GM19372 (cell line): Measurements from ENCODE around the gene TENM3.
"Not testable (repeated sequence)": the region's sequence is repeated elsewhere in the genome, so short reads cannot be mapped to it uniquely, and the experiment has no call there.

ENCODE experiments used
- ATAC-seq: cut with Tn5 transposase; IDR thresholded peaks from one replicate; pipeline ENCODE4 v1.9.1; 2021; ENCODE audit warnings: mild to moderate bottlenecking, low read depth, moderate library complexity; ENCODE audit not compliant: unreplicated experiment

Gene TENM3

DNA sequence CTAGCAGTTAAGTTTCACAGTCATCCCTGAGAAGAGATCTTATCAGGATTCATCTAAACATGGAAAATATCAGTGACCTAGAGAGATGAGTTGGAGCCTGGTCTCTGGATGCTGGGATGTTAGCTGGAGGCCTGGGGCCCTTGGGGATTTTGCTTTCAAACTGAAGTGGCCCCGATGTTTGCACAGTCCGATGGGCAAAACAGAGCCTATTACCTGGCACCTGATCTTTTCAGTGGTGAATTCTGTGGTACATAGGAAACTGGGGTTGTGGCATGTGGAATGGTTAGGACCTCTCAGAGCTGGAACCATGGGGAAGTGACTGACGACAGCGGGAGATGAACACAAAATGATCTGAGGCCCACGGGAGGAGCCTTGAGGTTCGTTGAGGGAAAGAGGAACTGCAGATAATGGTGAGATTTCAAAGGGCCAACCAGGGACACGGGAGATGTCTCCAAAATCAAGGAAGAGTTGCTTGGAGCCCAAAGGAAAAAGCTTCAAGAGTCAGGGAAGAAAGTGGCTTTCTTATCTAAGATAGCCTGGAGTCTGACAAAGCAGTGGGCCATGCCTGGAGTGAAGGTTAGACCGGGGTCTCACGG, 17.8 kb upstream of the TENM3 start:
- ATAC-seq: no peak

DNA sequence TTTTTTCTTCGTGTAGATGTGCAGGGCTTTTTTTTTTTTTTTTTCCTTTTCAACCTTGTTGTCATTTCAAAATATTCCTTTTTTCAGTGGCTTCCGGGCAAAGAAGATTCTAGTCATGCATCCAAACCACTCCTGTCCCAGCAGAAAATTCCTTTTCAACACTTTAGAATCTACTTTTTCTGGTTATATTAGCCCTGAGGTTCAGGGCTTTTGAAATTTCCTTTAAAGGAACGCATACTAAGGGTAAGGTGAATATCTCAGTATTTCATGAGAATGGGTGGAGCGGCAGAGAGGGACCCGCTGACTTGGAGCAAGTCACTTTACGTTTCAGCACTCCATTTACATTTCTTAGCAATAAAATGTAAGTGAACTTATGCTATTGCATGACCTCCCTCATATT, 15.6 kb upstream of the TENM3 start:
- ATAC-seq: no peak

DNA sequence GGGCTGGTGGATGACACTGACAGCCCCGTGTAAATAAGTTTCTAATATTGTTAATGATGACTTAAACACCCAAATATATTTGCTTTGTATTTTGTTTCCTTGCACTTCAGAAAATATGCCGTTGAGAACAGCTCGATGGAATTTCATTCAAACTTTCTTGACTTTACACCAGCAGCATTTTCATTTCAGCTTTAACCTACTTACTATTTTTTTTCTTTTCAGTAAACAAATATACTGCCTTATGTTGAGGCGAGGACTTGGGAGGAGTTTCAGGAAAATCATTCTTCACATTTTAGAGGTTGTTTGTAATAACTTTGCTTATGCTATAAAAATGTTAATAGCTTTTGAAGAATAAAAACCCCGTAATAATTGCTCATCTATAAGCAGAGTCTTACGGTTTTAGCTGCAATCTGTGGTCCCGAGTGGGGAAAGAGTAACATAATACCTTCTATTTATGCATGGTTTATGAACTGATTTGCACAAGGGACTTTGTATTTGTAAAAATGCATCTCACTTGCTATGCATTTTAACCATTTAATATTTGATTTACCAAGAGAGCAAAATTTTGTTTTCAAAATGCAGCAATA, 14.1 kb upstream of the TENM3 start:
- no peak for ATAC-seq

DNA sequence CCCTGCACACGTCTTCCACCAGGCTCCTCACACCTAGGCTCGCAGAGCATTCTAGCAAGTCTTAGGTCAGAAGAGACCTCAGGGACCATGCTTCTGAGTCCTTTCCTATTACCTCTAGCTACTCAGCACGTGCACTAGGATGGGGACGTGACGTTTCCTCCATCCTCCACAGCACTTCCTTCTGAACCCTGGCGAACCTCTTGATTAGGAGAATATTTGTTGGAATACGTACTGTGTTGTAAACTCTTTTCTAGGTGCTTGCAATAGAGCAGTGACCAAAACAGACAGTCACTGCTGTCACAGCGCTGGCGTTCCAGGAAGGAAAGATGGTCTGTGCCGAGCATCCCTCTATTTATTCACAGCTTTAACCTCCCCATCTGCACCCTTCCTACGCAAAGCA, 12.9 kb upstream of the TENM3 start:
- no peak for ATAC-seq

DNA sequence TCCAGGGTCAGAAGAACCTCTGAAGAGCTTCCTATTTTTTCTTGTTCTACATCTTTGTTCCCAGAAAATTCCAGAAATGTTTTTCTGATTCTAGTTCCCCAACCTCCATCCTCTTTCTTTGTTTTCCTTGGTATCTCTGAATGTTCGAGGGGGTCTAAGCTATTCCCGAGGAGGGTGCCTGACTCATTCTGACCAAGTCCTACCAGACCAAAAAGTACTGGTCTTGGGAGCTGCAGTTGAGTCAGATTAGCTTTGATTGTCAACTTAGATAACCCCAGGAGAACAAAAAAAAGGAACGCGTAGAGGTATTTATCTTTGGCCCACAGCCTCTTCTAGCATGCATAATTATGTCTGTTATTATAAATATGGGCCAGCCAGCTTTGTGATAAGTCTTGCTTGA, 12.1 kb upstream of the TENM3 start:
- no peak for ATAC-seq

DNA sequence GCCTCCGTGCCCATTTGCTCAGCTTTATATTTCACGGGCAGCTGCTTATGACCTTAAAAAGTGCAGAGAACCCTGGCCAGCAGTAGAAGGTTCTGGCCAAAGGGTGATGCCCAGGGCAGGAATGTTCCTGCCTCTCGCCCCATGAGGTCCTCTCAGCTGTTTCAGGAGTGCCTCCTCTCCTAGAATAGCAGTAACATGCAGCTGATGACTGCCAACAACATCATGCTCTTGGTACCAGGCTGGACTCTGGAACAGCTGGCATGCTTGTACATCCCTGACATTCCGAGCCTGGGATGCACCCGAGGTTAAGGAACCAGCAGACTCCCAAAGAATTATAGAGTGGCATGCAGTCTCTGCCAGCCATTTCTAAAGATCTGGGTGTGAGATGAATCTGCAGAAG, 11.7 kb upstream of the TENM3 start:
- ATAC-seq: no peak

DNA sequence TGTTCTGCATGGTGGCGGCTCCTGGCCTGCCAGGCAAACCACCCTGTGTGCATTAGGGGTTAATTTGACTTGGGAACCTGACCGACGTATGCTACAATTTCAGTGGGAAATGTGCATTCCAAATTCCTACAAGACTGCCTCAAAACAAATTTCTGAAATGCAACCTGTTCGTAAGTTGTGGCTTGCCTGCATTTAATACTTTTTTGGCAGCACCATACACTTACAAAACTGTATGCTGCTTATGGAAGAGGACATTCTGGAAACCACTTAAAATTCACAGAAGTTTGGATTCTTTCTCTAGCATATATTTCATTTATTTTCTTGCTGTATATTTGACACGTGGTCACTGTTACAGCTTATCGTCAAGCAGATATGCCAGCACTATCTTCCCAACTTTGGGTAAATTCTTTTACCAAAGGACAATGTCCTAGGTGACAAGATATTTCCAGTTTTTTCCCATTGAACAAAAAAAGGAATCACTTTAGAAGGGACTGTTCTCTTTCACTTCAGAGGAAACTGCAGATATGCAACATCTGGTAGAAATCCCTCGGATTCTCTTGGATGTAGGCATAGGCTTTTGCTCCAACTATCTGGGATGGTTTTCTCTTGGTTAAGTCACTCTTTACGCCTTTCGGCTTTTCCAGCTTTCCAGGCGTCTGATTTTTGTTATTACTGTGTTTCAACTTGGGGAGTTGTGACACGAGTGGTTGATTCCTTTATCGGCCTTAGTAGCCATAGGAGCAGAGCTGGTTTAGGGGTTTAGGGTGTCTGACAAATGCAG, 9.7 kb upstream of the TENM3 start:
- ATAC-seq: no peak

DNA sequence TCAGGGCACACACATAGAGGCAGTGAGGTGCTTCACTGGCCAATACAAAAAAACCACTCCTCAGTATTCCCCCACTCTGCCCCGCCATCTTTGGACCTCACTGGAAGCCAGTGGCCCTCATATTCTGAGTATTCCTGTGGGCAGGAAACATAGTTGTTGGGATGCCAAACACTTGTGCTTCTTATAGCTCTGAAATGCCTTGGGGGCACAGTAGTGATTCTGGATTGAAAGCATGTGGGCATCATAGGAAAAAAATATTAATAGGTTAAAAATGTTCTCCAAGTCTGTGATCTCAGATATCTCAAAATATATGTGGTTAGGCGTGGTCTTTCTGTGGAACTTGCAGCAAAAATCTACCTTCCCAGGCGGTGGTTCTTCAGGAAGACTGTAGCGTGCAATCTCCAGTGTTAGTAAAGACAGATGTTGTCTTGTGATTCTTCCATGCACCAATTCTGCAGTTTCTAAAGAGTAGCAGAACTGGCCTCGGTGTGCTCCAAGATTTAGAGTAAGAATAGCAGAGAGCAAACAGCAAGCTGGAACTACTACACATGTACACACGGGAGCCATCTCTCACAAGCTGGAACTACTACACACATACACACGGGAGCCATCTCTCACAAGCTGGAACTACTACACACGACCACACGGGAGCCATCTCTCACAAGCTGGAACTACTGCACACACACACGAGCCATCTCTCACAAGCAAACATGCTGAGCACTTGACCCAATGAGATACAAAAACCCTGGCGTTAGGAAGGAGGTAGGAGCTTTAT, 8.0 kb upstream of the TENM3 start:
- no peak for ATAC-seq

DNA sequence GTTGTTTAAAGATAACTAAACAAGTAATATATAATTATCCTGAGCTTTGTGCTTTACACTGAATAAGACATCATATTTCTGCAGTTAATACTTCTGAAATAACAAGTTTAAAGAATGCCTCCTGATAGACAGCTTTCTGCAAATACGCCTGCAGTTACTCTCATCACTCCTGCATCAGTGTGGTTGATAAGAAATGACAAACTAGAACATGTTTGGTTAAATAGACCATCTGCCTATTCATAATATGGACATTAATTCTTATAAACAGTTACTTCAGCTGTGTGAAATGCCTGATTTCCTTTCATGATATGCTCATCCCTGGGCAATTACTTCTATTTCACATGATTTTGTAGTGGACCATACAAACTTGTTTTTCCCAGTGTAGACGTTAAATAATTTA, 7.0 kb upstream of the TENM3 start:
- ATAC-seq: no peak

DNA sequence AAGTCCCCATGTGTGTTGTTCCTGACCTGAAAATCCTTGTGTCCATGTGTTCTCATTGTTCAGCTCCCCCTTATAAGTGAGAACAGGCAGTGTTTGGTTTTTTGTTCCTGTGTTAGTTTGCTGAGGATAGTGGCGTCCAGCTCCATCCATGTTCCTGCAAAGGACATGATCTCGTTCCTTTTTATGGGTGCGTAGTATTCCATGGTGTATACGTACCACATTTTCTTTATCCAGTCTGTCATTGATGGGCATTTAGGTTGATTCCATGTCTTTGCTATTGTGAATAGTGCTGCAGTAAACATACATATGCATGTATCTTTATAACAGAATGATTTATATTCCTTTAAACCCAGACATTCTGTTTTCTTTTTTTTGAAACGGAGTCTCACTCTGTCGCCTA, 6.2 kb upstream of the TENM3 start:
- not testable (repeated sequence) for ATAC-seq

DNA sequence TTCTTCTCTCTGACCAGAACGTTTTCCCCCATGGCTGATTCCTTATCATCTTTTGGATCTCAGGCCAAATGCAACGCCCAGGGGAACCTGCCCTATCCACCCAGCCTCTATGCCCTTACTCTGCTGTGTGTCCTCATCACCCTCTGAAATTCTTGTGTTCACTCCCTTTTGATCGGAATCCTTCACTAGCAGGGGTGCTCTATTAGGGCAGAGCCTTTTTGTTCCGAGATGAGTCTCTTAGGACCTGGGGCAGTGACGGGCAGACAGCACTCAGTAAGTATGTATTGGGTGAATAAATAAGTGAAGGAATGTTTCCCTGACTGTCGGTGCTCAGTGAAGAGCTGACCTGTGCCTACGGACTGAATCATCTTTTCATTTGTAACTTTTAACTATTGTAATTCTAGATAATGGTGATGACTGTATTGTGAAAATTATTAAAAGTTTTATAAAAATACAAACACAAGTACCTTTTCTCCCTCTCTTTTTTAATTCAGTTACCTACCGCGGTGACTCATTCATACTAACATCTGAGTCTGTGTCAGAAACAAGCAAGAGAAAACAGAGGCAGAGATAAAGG, 4.8 kb upstream of the TENM3 start:
- no peak for ATAC-seq

DNA sequence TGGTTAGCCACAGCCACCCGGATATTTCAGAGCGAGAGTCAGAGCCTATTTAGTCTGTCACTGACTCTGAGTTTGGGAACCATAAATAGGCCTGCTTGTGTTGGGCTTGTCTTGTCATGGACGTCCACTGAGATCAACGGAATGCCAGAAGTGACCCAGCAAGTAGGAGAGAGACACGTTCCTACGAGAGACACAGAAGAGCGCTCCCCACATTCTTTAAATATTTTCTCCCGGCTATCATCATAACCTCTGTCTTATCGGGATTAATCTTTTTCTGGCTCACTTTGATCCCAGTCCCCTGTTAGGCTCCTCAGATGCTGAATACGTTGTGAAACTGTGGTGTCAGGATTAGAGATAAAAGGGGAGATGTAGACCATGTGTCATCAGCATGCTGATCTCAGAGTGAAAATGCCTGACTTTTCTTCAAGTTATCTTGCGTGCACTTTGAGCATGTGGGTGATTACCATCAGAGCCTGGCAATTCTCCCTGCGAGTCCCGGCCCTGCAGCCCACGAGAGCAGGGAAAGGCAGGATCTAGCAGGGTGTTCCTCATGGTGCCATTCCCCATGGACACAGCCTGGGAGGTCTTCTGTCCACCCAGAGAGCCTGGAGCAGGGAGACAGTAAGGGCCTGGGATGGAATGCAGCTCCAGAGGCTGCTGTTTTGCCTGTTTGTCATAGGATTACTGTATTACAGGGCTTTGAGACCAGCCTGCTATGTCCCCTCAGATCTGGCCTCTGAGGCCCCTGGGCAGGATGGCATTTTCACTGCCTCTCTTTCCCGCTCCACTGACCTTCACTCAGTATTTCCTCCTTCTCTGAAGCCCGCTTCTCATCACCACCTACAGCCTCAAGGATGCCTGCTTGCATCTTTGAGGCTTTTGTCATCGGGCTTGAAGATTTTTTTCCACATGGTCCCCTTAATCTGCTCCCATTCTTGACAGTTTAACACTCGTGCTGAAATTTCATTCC, 2.8 kb upstream of the TENM3 start:
- ATAC-seq: no peak

DNA sequence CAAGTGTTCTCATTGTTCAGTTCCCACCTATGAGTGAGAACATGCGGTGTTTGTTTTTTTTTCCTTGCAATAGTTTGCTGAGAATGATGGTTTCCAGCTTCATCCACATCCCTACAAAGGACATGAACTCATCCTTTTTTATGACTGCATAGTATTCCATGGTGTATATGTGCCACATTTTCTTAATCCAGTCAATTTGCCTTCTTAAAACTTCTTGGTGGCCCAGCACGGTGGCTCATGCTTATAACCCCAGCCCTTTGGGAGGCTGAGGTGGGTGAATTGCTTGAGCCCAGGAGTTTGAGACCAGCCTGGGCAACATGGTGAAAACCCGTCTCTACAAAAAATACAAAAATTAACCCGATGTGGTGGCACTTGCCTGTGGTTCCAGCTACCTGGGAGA, 942 bp upstream of the TENM3 start:
- ATAC-seq: not testable (repeated sequence)

DNA sequence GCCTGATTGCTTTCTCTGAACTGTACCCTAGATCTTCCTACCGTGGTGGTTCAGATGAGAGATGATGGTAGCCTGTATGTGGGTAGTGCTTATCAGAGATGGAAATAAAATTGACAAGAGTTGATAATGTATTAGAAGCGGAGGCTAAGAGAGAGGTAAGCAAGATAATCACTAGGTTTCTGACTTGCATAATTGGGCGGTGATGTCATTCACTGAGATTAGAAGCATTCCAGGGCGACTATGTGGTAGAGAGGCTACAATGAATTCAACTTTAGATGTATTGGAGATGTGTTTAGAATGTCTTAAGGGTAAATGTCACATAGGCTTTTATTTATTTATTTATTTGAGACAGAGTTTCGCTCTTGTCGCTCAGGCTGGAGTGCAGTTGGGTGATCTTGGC, 415 bp upstream of the TENM3 start:
- ATAC-seq: no peak

DNA sequence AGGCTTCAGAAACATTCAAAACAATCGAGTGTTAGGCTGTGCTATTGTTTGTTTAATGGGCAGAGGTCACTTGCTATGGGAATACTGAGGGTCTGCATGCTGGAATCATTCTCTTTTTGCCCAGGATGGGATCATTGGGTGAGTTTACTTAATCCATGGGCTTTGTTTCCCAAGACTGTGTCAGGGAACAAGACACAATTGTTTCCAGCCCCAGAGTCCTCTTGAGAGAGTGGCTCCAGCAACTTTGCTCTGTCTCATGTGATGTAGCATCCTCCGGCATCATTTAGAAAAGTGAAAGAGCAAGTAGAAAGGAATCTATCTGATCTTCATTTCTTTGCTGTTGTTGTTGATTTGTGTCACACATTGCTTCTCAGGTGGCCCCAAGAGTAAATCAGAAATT, 1.8 kb downstream of the TENM3 start:
- ATAC-seq: no peak

DNA sequence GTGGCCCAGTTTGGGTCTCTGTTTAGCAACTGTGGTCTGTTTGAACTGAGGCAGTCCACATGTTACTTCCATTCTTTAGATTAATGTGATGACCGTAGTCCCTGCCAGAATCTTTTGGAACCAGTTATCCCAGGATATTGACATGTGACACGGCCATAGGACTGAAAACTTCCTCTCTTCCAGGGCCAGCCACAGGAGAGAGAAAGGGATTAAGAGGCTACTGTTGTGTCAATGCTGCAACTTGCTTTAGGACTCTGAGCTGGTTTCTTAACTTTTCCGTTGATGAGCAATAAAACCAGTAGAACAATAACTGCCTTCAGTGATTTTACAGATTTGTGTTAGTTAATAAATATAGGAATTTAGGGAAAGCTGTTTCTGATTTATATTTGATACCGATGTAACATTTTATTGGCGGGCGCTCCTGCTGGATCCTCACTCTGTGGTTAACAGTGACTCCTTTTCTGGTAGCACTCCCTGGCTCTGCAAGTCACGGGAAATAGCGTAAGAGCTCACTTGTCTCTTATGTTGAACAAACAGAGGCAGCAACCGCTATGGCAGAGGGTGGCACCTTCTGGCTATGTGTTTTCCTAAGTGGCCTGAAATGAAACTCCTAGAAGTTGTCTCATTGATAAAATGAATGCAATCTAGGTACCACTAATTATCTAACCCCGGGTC, 2.5 kb downstream of the TENM3 start:
- no peak for ATAC-seq

DNA sequence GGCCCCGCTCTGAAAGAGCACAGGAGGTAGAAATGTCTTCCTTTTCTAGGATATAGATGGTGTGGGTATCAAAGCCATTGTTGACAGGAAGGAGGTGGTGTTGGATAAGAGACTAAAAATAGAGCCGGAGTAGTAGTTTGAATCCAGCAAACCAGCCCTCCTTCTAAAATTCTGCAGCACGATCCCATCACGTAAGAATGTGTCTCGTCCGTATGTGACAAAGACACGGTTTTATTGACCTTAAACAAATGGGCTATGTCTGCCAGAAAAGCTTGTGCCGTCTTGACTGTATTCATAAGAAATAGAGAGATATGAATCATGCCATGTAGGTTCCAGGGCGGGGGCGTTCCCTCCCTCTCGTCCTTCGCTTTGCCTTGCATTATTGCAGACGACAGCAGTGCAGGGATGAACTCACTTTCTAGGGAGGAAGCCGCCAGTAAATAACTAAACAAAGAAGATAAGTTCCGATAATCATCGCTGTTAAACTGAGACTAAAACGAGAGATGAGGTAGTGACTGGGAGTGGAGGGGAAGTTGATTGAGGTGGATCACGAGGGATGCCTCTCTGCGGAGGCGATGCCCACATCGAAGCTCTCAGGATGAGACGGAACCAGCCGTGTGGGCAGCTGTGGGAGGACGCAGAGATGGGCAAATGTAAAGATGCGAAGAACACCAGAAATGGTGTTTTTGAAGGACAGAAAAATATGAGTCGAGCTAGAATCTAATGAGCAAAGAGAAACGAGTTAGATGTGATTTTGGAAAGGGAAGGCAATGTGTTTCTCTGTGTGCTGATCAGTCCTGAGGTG, 3.4 kb downstream of the TENM3 start:
- ATAC-seq: no peak

DNA sequence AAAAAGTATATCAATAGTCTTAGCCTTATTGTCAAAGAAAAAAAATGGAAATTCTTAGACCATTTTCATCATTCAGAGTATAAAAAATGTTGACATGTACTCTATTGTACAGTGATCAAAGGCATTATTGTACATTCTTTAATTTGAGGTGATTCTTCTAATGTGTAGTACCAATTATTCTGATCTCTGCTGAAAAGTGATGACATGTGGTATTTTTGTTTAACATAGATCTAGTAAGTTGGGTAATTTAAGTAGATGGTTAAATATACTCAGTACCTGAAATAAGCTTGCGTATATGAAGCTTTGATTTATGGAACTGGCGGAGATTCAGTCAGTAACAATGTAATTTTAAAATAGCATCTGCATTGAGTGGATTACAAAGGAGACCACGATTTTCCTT, 5.1 kb downstream of the TENM3 start:
- ATAC-seq: no peak

DNA sequence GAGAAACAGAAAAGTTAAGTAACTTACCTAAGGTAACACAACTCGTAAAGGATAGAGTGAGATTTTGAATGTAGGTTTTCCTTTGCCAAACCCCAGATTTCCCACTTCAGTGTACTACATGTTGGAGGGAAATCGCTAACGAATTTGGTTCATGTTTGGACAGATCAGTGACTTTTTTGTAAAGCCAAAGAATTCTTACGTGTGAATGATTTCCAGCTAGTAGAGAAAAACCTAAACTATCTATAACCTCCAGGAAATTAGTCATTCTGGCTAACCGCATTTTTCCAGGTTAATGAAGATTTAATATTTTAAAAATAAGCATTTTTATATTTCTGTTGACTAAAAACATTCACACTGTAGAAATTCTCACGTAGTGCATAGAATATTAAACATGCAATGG, 7.2 kb downstream of the TENM3 start:
- ATAC-seq: no peak
